Neuronal stem cell (in vitro differentiated cells): ENCODE measurements around the gene TECTB. TPM values are rescaled to one million over a fixed set of nuclear protein-coding genes. Genes with fewer than 3 reads are reported as not detected.

Experiments
- DNase-seq: peaks from one replicate; pipeline ENCODE4 v3.0.0-alpha.2; 2013; ENCODE audit warnings: low spot score
- H2AFZ ChIP-seq: one replicate; pipeline ENCODE4 v1.6.1; 2013; ENCODE audit warnings: mild to moderate bottlenecking, low read length, inconsistent platforms
- H2AK5ac ChIP-seq: 2 replicates; pipeline ENCODE4 v1.6.1; 2013; ENCODE audit warnings: low read depth, mild to moderate bottlenecking, inconsistent platforms, low read length, moderate library complexity, mixed read lengths
- H2BK120ac ChIP-seq: 2 replicates; pipeline ENCODE4 v1.6.1; 2013; ENCODE audit warnings: low read depth, mild to moderate bottlenecking, inconsistent platforms, low read length, moderate library complexity, mixed read lengths
- H2BK12ac ChIP-seq: one replicate; pipeline ENCODE4 v1.6.1; 2013; ENCODE audit warnings: low read length, inconsistent platforms
- H2BK15ac ChIP-seq: 2 replicates; pipeline ENCODE4 v1.6.1; 2013; ENCODE audit warnings: mild to moderate bottlenecking, low read length, inconsistent platforms, mixed read lengths
- H2BK5ac ChIP-seq: one replicate; pipeline ENCODE4 v1.6.1; 2013; ENCODE audit warnings: inconsistent platforms, mild to moderate bottlenecking, low read length, moderate library complexity
- H3K14ac ChIP-seq: one replicate; pipeline ENCODE4 v1.6.1; 2013; ENCODE audit warnings: low read length, inconsistent platforms
- H3K18ac ChIP-seq: 2 replicates; pipeline ENCODE4 v1.6.1; 2013; ENCODE audit warnings: low read length, inconsistent platforms
- H3K23ac ChIP-seq: 2 replicates; pipeline ENCODE4 v1.6.1; 2013; ENCODE audit warnings: low read depth, mild to moderate bottlenecking, mixed read lengths, low read length, inconsistent platforms; ENCODE audit not compliant: poor library complexity
- H3K27ac ChIP-seq: replicated peaks from 3 replicates; pipeline ENCODE4 v1.5.1; 2013; ENCODE audit warnings: low read length, inconsistent platforms
- H3K27me3 ChIP-seq, 3 experiments: 2 replicates each; pipeline ENCODE4 v1.6.1; 2013; ENCODE audit warnings: low read length in 3 of 3, mild to moderate bottlenecking in 2 of 3, inconsistent platforms in 1 of 3, low read depth in 1 of 3, mixed read lengths in 1 of 3, moderate library complexity in 1 of 3; ENCODE audit not compliant: control insufficient read depth in 3 of 3, insufficient read depth in 3 of 3
- H3K36me3 ChIP-seq, 2 donors: replicated peaks in 1 of 2; 2 replicates each; pipeline ENCODE4 v1.6.1; 2013; ENCODE audit warnings: low read length in 2 of 2; ENCODE audit not compliant: control insufficient read depth in 2 of 2, insufficient read depth in 2 of 2
- H3K4ac ChIP-seq: 2 replicates; pipeline ENCODE4 v1.6.1; 2013; ENCODE audit warnings: inconsistent platforms, mild to moderate bottlenecking, low read length, moderate library complexity
- H3K4me1 ChIP-seq, 2 donors: 1 replicate in 1 of 2; 2 replicates in 1 of 2; pipeline ENCODE4 v1.6.1; 2013; ENCODE audit warnings: low read length in 2 of 2, low read depth in 1 of 2; ENCODE audit not compliant: control insufficient read depth in 2 of 2, insufficient read depth in 1 of 2
- H3K4me2 ChIP-seq: one replicate; pipeline ENCODE4 v1.6.1; 2013; ENCODE audit warnings: mild to moderate bottlenecking, low read length, inconsistent platforms; ENCODE audit not compliant: insufficient read depth, poor library complexity, severe bottlenecking
- H3K4me3 ChIP-seq, 2 donors: 2 replicates each; pipeline ENCODE4 v1.5.1; 2013; ENCODE audit warnings: low read length in 2 of 2, mild to moderate bottlenecking in 2 of 2, inconsistent platforms in 1 of 2, moderate library complexity in 1 of 2
- H3K79me1 ChIP-seq: one replicate; pipeline ENCODE4 v1.6.1; 2013; ENCODE audit warnings: low read depth, mild to moderate bottlenecking, inconsistent platforms, low read length, moderate library complexity
- H3K9ac ChIP-seq: one replicate; pipeline ENCODE4 v1.6.1; 2013; ENCODE audit warnings: mild to moderate bottlenecking, low read depth, low read length, inconsistent platforms; ENCODE audit not compliant: poor library complexity
- H3K9me3 ChIP-seq, 2 donors: replicated peaks in 1 of 2; 2 replicates each; pipeline versions ENCODE3 to v1.6.1; 2013; ENCODE audit warnings: low read length in 2 of 2, mild to moderate bottlenecking in 2 of 2, inconsistent platforms in 1 of 2, low read depth in 1 of 2, mixed read lengths in 1 of 2, moderate library complexity in 1 of 2; ENCODE audit not compliant: control insufficient read depth in 2 of 2, insufficient read depth in 1 of 2
- H4K8ac ChIP-seq: one replicate; pipeline ENCODE4 v1.6.1; 2013; ENCODE audit warnings: low read depth, mild to moderate bottlenecking, inconsistent platforms, low read length, moderate library complexity
- H4K91ac ChIP-seq: one replicate; pipeline ENCODE4 v1.6.1; 2013; ENCODE audit warnings: low read length, low read depth, mild to moderate bottlenecking, inconsistent platforms; ENCODE audit not compliant: poor library complexity
- WGBS, 2 donors: extraction: QIAGEN DNeasy Blood & Tissue Kit; methylation state at CpG; one replicate each; pipeline ENCODE4 v1.1.7; 2013; ENCODE audit warnings: missing lambda C conversion rate in 2 of 2, mixed read lengths in 1 of 2; ENCODE audit not compliant: insufficient read length in 2 of 2, insufficient replicate concordance in 1 of 2; ENCODE audit errors: extremely low coverage in 2 of 2; 5-methylcytosine and 5-hydroxymethylcytosine counted together
- small RNA-seq: library from polyadenylated mRNA; stranded (forward); fragments of <200 nt; extraction: miRNeasy Mini kit (QIAGEN cat#:217004); gene quantifications from one replicate; pipeline ENCODE3, GENCODE V24; 2013; ENCODE audit not compliant: insufficient read depth

Gene TECTB

DNA sequence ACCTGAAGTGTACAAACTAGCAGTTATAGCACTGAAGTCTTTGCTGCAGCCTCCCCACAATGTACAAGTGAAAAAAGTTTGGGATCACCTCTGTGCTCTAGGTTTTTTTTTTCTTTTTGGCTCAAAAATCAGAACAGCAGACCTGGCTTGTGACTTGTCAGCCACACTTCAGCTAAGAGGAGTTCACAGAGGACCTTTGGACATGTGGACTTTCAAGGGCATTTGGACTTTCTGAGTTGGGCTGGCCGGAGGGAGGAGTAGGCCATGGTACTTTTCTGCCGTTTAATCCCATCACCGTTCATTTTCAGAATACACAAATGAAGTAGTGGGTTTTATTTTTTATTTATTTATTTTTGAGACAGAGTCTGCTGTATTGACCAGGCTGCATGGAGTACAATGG lies 68.8 kb downstream of the TECTB start:
- Histone ChIP-seq H3K14ac (no peak overlapping the region), H2BK5ac (no peak overlapping the region), H2AK5ac (no peak overlapping the region), H2BK12ac (no peak overlapping the region), H3K79me1 (no peaks in the 10 kb centered on the region), H4K8ac (no peak overlapping the region), H2BK15ac (no peak overlapping the region), H3K4me3 (no peak overlapping the region), H3K4me2 (no peak overlapping the region), H3K27ac (no peak overlapping the region), H3K36me3 (no peaks in the 10 kb centered on the region), H3K23ac (no peak overlapping the region), H3K27me3 (no peaks in the 10 kb centered on the region), H3K9ac (no peak overlapping the region), H4K91ac (no peak overlapping the region), H3K4ac (no peak overlapping the region), H3K4me1 (peaks cover 4% of the 10 kb centered on the region in 2 donors), H2BK120ac (no peak overlapping the region), H2AFZ (no peak overlapping the region), H3K9me3 (no peaks in the 10 kb centered on the region), H3K18ac (no peak overlapping the region)
- no CpG with 5 or more reads among the region's 3 CpGs for WGBS, 2 donors
- no peak for DNase-seq

GRCh38 chr10:112353046-112353445 lies 69.8 kb downstream of the TECTB start:
- H2AFZ ChIP-seq, result no peak overlapping the region
- H3K4ac ChIP-seq, result no peak overlapping the region
- no peak overlapping the region for H3K9ac ChIP-seq
- H3K18ac ChIP-seq, result no peak overlapping the region
- peaks cover 4% of the 10 kb centered on the region in 2 donors for H3K4me1 ChIP-seq
- H2BK12ac ChIP-seq, result no peak overlapping the region
- H2BK5ac ChIP-seq, result no peak overlapping the region
- no peak overlapping the region for H2BK15ac ChIP-seq
- no peaks in the 10 kb centered on the region for H3K27me3 ChIP-seq
- no peak overlapping the region for H3K23ac ChIP-seq
- H3K9me3 ChIP-seq, result no peaks in the 10 kb centered on the region
- no peak overlapping the region for H2BK120ac ChIP-seq
- no peak overlapping the region for H3K4me2 ChIP-seq
- DNase-seq, result no peak
- H3K79me1 ChIP-seq, result no peaks in the 10 kb centered on the region
- H4K91ac ChIP-seq, result no peak overlapping the region
- H4K8ac ChIP-seq, result no peak overlapping the region
- no peak overlapping the region for H3K27ac ChIP-seq
- no peak overlapping the region for H3K4me3 ChIP-seq
- no peaks in the 10 kb centered on the region for H3K36me3 ChIP-seq
- H2AK5ac ChIP-seq, result no peak overlapping the region
- H3K14ac ChIP-seq, result no peak overlapping the region

Small RNA genes within 50 kb of the gene (small RNA-seq; reads per million reads assigned to genes)
- gene MIR6715A, result not detected
